Measurements from ENCODE around the gene TRIM63. TPM values are rescaled to one million over a fixed set of nuclear protein-coding genes. Genes with fewer than 3 reads are reported as not detected.

Gene TRIM63
- total and polyA plus RNA-seq, 2 of the 13 experiments (the other 11 are each of a cell fraction or from before 2014, with no cell fraction given) = not detected

DNA sequence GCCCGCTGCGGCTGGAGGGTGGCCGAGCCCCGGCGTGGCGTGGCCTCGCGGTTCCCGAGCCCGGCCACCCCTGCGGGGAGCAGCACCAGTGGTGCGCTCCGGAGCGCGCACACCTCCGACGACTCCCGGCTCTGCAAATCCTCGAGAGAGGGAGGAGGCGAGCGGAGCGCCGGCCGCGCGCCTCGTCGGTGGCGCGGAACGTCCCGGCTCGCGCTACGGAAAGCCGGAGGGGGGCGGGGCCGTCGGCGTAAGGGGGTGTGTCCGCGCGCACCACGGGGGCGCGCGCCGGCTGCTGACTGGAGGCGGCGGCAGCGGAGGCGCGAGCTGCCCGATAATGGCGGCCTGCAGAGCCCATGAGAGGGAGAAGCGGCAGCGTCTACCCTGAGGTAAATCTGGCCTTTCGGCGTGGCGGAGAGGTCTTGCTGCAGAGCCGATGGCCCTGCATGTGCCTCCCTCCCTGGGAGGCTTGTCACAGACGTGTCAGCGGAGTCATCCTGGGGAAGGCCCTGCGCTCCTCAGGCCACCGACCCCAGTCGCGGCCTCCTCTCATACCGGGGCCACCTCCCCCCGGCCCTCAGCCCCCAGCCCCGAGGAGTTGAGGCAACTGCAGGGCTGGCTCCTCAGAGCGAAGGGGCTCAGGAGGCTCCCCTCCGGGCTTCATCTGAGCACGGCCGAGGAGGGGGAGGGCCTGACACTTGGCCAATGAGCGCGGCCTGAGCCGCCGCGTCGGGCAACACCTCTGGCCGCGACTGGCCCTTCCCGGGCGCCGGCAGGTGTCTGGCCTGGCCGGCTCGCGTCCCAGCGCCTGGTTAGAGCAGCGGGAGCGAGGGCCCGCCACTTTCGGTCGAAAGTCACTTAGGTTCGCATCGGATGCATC lies 44.3 kb upstream of the TRIM63 start, which contains the start of gene PDIK1L (continued):
- TF ChIP-seq, protein P1, sequence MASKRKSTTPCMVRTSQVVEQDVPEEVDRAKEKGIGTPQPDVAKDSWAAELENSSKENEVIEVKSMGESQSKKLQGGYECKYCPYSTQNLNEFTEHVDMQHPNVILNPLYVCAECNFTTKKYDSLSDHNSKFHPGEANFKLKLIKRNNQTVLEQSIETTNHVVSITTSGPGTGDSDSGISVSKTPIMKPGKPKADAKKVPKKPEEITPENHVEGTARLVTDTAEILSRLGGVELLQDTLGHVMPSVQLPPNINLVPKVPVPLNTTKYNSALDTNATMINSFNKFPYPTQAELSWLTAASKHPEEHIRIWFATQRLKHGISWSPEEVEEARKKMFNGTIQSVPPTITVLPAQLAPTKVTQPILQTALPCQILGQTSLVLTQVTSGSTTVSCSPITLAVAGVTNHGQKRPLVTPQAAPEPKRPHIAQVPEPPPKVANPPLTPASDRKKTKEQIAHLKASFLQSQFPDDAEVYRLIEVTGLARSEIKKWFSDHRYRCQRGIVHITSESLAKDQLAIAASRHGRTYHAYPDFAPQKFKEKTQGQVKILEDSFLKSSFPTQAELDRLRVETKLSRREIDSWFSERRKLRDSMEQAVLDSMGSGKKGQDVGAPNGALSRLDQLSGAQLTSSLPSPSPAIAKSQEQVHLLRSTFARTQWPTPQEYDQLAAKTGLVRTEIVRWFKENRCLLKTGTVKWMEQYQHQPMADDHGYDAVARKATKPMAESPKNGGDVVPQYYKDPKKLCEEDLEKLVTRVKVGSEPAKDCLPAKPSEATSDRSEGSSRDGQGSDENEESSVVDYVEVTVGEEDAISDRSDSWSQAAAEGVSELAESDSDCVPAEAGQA (IDR thresholded peaks at IDR 0.05; ENCODE audit: low read depth) = peak; percentile 62; the same call in 1 of the 2 replicates
- TF ChIP-seq, protein P1 (CRISPR knock-in tag; IDR thresholded peaks at IDR 0.05; ENCODE audit: borderline replicate concordance) = no peak
- TF ChIP-seq SP5 (CRISPR knock-in tag; IDR thresholded peaks at IDR 0.05; ENCODE audit: borderline replicate concordance, low read depth) (no peak; the same call in 1 of the 2 replicates), HCFC1 (IDR thresholded peaks at IDR 0.05; ENCODE audit: low read depth, low read length) (peak; percentile 53; the same call in 1 of the 2 replicates), RFX5 (IDR thresholded peaks at IDR 0.05; ENCODE audit: low read depth, low read length) (peak; percentile 65; the same call in 1 of the 2 replicates), ZNF83 (CRISPR knock-in tag; IDR thresholded peaks at IDR 0.05; ENCODE audit: borderline replicate concordance) (no peak)
- TF ChIP-seq, protein P2, sequence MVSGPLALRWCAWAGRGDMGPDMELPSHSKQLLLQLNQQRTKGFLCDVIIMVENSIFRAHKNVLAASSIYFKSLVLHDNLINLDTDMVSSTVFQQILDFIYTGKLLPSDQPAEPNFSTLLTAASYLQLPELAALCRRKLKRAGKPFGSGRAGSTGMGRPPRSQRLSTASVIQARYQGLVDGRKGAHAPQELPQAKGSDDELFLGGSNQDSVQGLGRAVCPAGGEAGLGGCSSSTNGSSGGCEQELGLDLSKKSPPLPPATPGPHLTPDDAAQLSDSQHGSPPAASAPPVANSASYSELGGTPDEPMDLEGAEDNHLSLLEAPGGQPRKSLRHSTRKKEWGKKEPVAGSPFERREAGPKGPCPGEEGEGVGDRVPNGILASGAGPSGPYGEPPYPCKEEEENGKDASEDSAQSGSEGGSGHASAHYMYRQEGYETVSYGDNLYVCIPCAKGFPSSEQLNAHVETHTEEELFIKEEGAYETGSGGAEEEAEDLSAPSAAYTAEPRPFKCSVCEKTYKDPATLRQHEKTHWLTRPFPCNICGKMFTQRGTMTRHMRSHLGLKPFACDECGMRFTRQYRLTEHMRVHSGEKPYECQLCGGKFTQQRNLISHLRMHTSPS (CRISPR knock-in tag; IDR thresholded peaks at IDR 0.05; ENCODE audit: low read depth) = no peak; the same call in 1 of the 2 replicates
- TF ChIP-seq, protein P3, sequence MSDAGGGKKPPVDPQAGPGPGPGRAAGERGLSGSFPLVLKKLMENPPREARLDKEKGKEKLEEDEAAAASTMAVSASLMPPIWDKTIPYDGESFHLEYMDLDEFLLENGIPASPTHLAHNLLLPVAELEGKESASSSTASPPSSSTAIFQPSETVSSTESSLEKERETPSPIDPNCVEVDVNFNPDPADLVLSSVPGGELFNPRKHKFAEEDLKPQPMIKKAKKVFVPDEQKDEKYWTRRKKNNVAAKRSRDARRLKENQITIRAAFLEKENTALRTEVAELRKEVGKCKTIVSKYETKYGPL (CRISPR knock-in tag; IDR thresholded peaks at IDR 0.05) = no peak
- TF ChIP-seq, protein P4, sequence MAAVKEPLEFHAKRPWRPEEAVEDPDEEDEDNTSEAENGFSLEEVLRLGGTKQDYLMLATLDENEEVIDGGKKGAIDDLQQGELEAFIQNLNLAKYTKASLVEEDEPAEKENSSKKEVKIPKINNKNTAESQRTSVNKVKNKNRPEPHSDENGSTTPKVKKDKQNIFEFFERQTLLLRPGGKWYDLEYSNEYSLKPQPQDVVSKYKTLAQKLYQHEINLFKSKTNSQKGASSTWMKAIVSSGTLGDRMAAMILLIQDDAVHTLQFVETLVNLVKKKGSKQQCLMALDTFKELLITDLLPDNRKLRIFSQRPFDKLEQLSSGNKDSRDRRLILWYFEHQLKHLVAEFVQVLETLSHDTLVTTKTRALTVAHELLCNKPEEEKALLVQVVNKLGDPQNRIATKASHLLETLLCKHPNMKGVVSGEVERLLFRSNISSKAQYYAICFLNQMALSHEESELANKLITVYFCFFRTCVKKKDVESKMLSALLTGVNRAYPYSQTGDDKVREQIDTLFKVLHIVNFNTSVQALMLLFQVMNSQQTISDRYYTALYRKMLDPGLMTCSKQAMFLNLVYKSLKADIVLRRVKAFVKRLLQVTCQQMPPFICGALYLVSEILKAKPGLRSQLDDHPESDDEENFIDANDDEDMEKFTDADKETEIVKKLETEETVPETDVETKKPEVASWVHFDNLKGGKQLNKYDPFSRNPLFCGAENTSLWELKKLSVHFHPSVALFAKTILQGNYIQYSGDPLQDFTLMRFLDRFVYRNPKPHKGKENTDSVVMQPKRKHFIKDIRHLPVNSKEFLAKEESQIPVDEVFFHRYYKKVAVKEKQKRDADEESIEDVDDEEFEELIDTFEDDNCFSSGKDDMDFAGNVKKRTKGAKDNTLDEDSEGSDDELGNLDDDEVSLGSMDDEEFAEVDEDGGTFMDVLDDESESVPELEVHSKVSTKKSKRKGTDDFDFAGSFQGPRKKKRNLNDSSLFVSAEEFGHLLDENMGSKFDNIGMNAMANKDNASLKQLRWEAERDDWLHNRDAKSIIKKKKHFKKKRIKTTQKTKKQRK (IDR thresholded peaks at IDR 0.05; ENCODE audit: low read length) = no peak
- TF ChIP-seq, protein P5, sequence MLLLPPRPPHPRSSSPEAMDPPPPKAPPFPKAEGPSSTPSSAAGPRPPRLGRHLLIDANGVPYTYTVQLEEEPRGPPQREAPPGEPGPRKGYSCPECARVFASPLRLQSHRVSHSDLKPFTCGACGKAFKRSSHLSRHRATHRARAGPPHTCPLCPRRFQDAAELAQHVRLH (CRISPR knock-in tag; IDR thresholded peaks at IDR 0.05; ENCODE audit: borderline replicate concordance, low read depth) = peak; percentile 75
- TF ChIP-seq, protein P6, sequence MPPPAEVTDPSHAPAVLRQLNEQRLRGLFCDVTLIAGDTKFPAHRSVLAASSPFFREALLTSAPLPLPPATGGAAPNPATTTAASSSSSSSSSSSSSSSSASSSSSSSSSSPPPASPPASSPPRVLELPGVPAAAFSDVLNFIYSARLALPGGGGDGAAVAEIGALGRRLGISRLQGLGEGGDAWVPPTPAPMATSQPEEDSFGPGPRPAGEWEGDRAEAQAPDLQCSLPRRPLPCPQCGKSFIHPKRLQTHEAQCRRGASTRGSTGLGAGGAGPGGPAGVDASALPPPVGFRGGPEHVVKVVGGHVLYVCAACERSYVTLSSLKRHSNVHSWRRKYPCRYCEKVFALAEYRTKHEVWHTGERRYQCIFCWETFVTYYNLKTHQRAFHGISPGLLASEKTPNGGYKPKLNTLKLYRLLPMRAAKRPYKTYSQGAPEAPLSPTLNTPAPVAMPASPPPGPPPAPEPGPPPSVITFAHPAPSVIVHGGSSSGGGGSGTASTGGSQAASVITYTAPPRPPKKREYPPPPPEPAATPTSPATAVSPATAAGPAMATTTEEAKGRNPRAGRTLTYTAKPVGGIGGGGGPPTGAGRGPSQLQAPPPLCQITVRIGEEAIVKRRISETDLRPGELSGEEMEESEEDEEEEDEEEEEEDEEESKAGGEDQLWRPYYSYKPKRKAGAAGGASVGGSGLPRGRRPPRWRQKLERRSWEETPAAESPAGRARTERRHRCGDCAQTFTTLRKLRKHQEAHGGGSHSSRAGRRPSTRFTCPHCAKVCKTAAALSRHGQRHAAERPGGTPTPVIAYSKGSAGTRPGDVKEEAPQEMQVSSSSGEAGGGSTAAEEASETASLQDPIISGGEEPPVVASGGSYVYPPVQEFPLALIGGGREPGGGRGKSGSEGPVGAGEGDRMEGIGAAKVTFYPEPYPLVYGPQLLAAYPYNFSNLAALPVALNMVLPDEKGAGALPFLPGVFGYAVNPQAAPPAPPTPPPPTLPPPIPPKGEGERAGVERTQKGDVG (CRISPR knock-in tag; IDR thresholded peaks at IDR 0.05; ENCODE audit: borderline replicate concordance) = 0 out of 2 replicates have a peak, but pooled peaks have one; percentile 56
